ENCODE measurements around the gene AOC1. TPM values are rescaled to one million over a fixed set of nuclear protein-coding genes. Genes with fewer than 3 reads are reported as not detected.

Gene AOC1
- polyA plus RNA-seq, 1 donor from 2014 or later = not detected

DNA sequence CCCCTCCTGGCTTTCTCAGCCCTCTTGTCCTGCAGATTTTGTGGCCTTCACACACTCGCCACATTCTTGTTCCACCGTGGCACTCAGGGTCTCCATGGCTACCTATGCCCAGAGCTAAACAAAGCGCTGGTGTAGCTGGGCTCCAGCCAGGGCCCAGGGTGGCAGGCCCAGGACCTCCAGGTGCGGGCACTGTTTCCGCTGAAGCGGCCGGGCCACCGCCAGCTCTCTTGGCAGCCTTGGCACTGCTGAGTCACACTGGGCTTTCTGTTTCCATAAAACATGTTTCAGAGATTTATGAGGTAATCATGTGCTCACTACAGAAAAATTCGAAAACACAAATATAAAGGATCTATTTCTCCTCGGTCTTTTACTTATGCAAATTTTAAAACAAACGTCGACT, 51.3 kb downstream of the AOC1 start:
- H3K9ac ChIP-seq (ENCODE audit: low read length) = no peak overlapping the region
- H4K20me1 ChIP-seq (ENCODE audit: insufficient read depth) = no peaks in the 10 kb centered on the region
- no peak for TF ChIP-seq RAD21 (conservative IDR thresholded peaks at IDR 0.05)
- no peak for TF ChIP-seq TAF1 (IDR thresholded peaks at IDR 0.05; ENCODE audit: low read depth)
- TF ChIP-seq EZH2 (IDR thresholded peaks at IDR 0.05; ENCODE audit: borderline replicate concordance, insufficient read depth, low read length, poor library complexity, severe bottlenecking) = no peak
- no peak for TF ChIP-seq EP300 (conservative IDR thresholded peaks at IDR 0.05; ENCODE audit: poor library complexity, severe bottlenecking)
- TF ChIP-seq POLR2AphosphoS5 (IDR thresholded peaks at IDR 0.05) = no peak
- TF ChIP-seq SMC3 (conservative IDR thresholded peaks at IDR 0.05; ENCODE audit: poor library complexity) = no peak
- TF ChIP-seq, protein P1, sequence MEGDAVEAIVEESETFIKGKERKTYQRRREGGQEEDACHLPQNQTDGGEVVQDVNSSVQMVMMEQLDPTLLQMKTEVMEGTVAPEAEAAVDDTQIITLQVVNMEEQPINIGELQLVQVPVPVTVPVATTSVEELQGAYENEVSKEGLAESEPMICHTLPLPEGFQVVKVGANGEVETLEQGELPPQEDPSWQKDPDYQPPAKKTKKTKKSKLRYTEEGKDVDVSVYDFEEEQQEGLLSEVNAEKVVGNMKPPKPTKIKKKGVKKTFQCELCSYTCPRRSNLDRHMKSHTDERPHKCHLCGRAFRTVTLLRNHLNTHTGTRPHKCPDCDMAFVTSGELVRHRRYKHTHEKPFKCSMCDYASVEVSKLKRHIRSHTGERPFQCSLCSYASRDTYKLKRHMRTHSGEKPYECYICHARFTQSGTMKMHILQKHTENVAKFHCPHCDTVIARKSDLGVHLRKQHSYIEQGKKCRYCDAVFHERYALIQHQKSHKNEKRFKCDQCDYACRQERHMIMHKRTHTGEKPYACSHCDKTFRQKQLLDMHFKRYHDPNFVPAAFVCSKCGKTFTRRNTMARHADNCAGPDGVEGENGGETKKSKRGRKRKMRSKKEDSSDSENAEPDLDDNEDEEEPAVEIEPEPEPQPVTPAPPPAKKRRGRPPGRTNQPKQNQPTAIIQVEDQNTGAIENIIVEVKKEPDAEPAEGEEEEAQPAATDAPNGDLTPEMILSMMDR (IDR thresholded peaks at IDR 0.05; ENCODE audit: poor library complexity, severe bottlenecking) = no peak
- no peak for TF ChIP-seq MXI1 (conservative IDR thresholded peaks at IDR 0.05; ENCODE audit: poor library complexity, severe bottlenecking)
- TF ChIP-seq, protein P2, sequence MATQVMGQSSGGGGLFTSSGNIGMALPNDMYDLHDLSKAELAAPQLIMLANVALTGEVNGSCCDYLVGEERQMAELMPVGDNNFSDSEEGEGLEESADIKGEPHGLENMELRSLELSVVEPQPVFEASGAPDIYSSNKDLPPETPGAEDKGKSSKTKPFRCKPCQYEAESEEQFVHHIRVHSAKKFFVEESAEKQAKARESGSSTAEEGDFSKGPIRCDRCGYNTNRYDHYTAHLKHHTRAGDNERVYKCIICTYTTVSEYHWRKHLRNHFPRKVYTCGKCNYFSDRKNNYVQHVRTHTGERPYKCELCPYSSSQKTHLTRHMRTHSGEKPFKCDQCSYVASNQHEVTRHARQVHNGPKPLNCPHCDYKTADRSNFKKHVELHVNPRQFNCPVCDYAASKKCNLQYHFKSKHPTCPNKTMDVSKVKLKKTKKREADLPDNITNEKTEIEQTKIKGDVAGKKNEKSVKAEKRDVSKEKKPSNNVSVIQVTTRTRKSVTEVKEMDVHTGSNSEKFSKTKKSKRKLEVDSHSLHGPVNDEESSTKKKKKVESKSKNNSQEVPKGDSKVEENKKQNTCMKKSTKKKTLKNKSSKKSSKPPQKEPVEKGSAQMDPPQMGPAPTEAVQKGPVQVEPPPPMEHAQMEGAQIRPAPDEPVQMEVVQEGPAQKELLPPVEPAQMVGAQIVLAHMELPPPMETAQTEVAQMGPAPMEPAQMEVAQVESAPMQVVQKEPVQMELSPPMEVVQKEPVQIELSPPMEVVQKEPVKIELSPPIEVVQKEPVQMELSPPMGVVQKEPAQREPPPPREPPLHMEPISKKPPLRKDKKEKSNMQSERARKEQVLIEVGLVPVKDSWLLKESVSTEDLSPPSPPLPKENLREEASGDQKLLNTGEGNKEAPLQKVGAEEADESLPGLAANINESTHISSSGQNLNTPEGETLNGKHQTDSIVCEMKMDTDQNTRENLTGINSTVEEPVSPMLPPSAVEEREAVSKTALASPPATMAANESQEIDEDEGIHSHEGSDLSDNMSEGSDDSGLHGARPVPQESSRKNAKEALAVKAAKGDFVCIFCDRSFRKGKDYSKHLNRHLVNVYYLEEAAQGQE (IDR thresholded peaks at IDR 0.05; ENCODE audit: borderline replicate concordance) = no peak
- H3K36me3 ChIP-seq (ENCODE audit: insufficient read depth, low read length) = no peaks in the 10 kb centered on the region
- H2AFZ ChIP-seq (ENCODE audit: low read depth, low read length) = no peak overlapping the region
- H3K4me3 ChIP-seq (ENCODE audit: low read length) = no peak overlapping the region
- no peaks in the 10 kb centered on the region for H3K27me3 ChIP-seq (ENCODE audit: insufficient read depth, low read depth, low read length)
- no peaks in the 10 kb centered on the region for H3K9me3 ChIP-seq (ENCODE audit: low read length)
- H3K79me2 ChIP-seq (replicated peaks; ENCODE audit: insufficient read depth, low read length) = no peaks in the 10 kb centered on the region
- no peaks in the 10 kb centered on the region for H3K9me2 ChIP-seq (ENCODE audit: insufficient read depth, low read length)
- no peaks in the 10 kb centered on the region for H3F3A ChIP-seq (ENCODE audit: insufficient read depth, low read length, poor library complexity, severe bottlenecking)
- H3K4me2 ChIP-seq (ENCODE audit: low read length) = no peak overlapping the region
- H3K27ac ChIP-seq (ENCODE audit: low read length) = no peak overlapping the region

GRCh38 chr7:150904011-150904909, 51.9 kb downstream of the AOC1 start:
- H3K4me3 ChIP-seq (ENCODE audit: low read length) = no peak overlapping the region
- no peak overlapping the region for H3K4me2 ChIP-seq (ENCODE audit: low read length)
- H3K79me2 ChIP-seq (replicated peaks; ENCODE audit: insufficient read depth, low read length) = no peaks in the 10 kb centered on the region
- H4K20me1 ChIP-seq (ENCODE audit: insufficient read depth) = no peaks in the 10 kb centered on the region
- H2AFZ ChIP-seq (ENCODE audit: low read depth, low read length) = no peak overlapping the region
- TF ChIP-seq, protein P1 (IDR thresholded peaks at IDR 0.05; ENCODE audit: poor library complexity, severe bottlenecking) = no peak
- TF ChIP-seq, protein P2 (IDR thresholded peaks at IDR 0.05; ENCODE audit: borderline replicate concordance) = no peak
- no peak for TF ChIP-seq SMC3 (conservative IDR thresholded peaks at IDR 0.05; ENCODE audit: poor library complexity)
- TF ChIP-seq MXI1 (conservative IDR thresholded peaks at IDR 0.05; ENCODE audit: poor library complexity, severe bottlenecking) = no peak
- no peak for TF ChIP-seq RAD21 (conservative IDR thresholded peaks at IDR 0.05)
- TF ChIP-seq EP300 (conservative IDR thresholded peaks at IDR 0.05; ENCODE audit: poor library complexity, severe bottlenecking) = no peak
- no peaks in the 10 kb centered on the region for H3F3A ChIP-seq (ENCODE audit: insufficient read depth, low read length, poor library complexity, severe bottlenecking)
- H3K27me3 ChIP-seq (ENCODE audit: insufficient read depth, low read depth, low read length) = no peaks in the 10 kb centered on the region
- no peak overlapping the region for H3K27ac ChIP-seq (ENCODE audit: low read length)
- H3K9ac ChIP-seq (ENCODE audit: low read length) = no peak overlapping the region
- H3K9me3 ChIP-seq (ENCODE audit: low read length) = no peaks in the 10 kb centered on the region
- no peaks in the 10 kb centered on the region for H3K36me3 ChIP-seq (ENCODE audit: insufficient read depth, low read length)
- H3K9me2 ChIP-seq (ENCODE audit: insufficient read depth, low read length) = no peaks in the 10 kb centered on the region
